NB4 (cell line): Measurements from ENCODE around the gene GRHL3.

Source experiments
- POLR2A ChIP-seq: IDR thresholded peaks from 2 replicates; pipeline ENCODE4 v1.6.1; 2011; ENCODE audit warnings: mild to moderate bottlenecking; ENCODE audit not compliant: insufficient read length; ENCODE audit errors: extremely low read depth
- TF ChIP-seq, protein P1 (sequence below): IDR thresholded peaks from one replicate; pipeline ENCODE4 v1.5.1; 2012; ENCODE audit warnings: low read depth, low read length
- TF ChIP-seq, protein P2 (sequence below): IDR thresholded peaks from 2 replicates; pipeline ENCODE4 v1.6.1; 2011; ENCODE audit warnings: low read depth, low read length

DNA sequence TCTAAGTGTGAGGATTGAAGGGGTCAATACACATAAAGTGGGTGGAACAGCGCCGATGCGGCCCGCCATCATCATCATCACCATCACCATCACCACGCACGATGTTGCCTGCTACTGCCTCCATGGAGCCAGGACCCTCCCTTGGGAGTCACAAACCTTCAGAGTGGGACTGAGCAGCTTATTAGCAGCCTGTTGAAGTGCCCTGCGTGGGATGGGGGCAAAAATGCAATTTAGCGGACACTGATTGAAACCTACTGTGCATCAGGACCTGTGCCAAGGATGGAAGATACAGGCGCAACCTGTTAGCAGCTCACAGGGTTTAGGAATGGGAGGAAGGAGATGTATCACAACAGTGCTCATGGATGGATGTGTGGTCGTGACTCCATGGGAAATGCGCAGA, 67.8 kb downstream of the GRHL3 start:
- TF ChIP-seq, protein P1, sequence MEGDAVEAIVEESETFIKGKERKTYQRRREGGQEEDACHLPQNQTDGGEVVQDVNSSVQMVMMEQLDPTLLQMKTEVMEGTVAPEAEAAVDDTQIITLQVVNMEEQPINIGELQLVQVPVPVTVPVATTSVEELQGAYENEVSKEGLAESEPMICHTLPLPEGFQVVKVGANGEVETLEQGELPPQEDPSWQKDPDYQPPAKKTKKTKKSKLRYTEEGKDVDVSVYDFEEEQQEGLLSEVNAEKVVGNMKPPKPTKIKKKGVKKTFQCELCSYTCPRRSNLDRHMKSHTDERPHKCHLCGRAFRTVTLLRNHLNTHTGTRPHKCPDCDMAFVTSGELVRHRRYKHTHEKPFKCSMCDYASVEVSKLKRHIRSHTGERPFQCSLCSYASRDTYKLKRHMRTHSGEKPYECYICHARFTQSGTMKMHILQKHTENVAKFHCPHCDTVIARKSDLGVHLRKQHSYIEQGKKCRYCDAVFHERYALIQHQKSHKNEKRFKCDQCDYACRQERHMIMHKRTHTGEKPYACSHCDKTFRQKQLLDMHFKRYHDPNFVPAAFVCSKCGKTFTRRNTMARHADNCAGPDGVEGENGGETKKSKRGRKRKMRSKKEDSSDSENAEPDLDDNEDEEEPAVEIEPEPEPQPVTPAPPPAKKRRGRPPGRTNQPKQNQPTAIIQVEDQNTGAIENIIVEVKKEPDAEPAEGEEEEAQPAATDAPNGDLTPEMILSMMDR = no peak
- TF ChIP-seq POLR2A = no peak
- TF ChIP-seq, protein P2, sequence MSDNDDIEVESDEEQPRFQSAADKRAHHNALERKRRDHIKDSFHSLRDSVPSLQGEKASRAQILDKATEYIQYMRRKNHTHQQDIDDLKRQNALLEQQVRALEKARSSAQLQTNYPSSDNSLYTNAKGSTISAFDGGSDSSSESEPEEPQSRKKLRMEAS = no peak
